Prostate gland (tissue), 2 donors: ENCODE measurements around the gene TOR1A. TPM values are rescaled to one million over a fixed set of nuclear protein-coding genes. Genes with fewer than 3 reads are reported as not detected.

ENCODE experiments used
- DNase-seq: peaks from one replicate; pipeline ENCODE4 v3.0.0-alpha.2; 2019; ENCODE audit warnings: low spot score
- H3K27ac ChIP-seq, 2 donors: fragments of 200-600 bp; sonication (generic); 2 replicates each; pipeline ENCODE4 v1.5.1; 2017 to 2019
- H3K27me3 ChIP-seq: fragments of 200-600 bp; sonication (generic); replicated peaks from 2 replicates; pipeline ENCODE4 v1.5.1; 2019; ENCODE audit not compliant: insufficient read depth
- H3K36me3 ChIP-seq, 2 donors: fragments of 200-600 bp; sonication (generic); 1 replicate in 1 of 2; 2 replicates in 1 of 2; pipeline versions ENCODE4 v1.5.1 to v1.8.1; 2017 to 2019
- H3K4me1 ChIP-seq: fragments of 200-600 bp; sonication (generic); replicated peaks from 2 replicates; pipeline ENCODE4 v1.5.1; 2019
- H3K4me3 ChIP-seq, 2 donors: fragments of 200-600 bp; sonication (generic); 2 replicates each; pipeline ENCODE4 v1.5.1; 2017 to 2019
- H3K9me3 ChIP-seq: fragments of 200-600 bp; sonication (generic); 2 replicates; pipeline ENCODE4 v1.5.1; 2017
- CTCF ChIP-seq, 4 experiments: fragments of 200-600 bp in 2 of 4; fragments of 450-650 bp in 2 of 4; sonication (generic) in 2 of 4; IDR thresholded peaks; 1 replicate in 3 of 4; 2 replicates in 1 of 4; pipeline ENCODE4 v1.5.1; 2016 to 2019; ENCODE audit warnings: antibody characterized with exemption in 4 of 4, mild to moderate bottlenecking in 2 of 4, moderate library complexity in 2 of 4
- POLR2A ChIP-seq: fragments of 450-650 bp; IDR thresholded peaks from one replicate; pipeline ENCODE4 v1.6.1; 2016; ENCODE audit warnings: antibody characterized with exemption, mild to moderate bottlenecking
- POLR2AphosphoS5 ChIP-seq: sonication (generic); formaldehyde crosslinking; IDR thresholded peaks from one replicate; pipeline ENCODE4 v1.6.1; 2017; ENCODE audit warnings: antibody characterized with exemption
- WGBS: methylation state at CpG from one replicate; pipeline ENCODE4 v1.1.5; 2018; 5-methylcytosine and 5-hydroxymethylcytosine counted together
- intact Hi-C: fragments of 100-400 bp; cut with DNase I; formaldehyde crosslinking; loops from one replicate; pipeline ENCODE4 v1.14.2; 2022
- total RNA-seq, 2 donors: library from RNA; depleted of rRNA; stranded (reverse); fragments of >200 nt; gene quantifications; one replicate each; pipeline ENCODE4 v1.1.0, GENCODE V29; 2016

The TOR1A gene
- total RNA-seq, 2 donors from 2014 or later: 37.1 to 41.2 TPM

- intact Hi-C loops: no loop called here
Measured at GRCh38 chr9:129868023-129868871, 44.3 kb upstream of the TOR1A start.

GRCh38 chr9:129867136-129868022 is 43.4 kb upstream of the TOR1A start:
- Histone ChIP-seq H3K4me3 (no peak overlapping the region), H3K4me1 (no peaks in the 10 kb centered on the region), H3K36me3 (peaks cover 0 to 7% of the 10 kb centered on the region in 2 donors), H3K27me3 (no peaks in the 10 kb centered on the region), H3K9me3 (no peaks in the 10 kb centered on the region), H3K27ac (no peak overlapping the region)
- DNase-seq: no peak
- WGBS: 83% methylated on average over 15 of the region's 17 CpGs
- TF ChIP-seq CTCF (IDR thresholded peaks at IDR 0.05): no peak
- intact Hi-C loops: no loop called here

More at GRCh38 chr9:129868023-129868871, 44.3 kb upstream of the TOR1A start:
- no peaks in the 10 kb centered on the region for H3K9me3 ChIP-seq
- H3K27me3 ChIP-seq: no peaks in the 10 kb centered on the region
- TF ChIP-seq POLR2A: no peak
- TF ChIP-seq POLR2AphosphoS5: no peak
- no peak for TF ChIP-seq CTCF (IDR thresholded peaks at IDR 0.05)
- H3K4me1 ChIP-seq: no peaks in the 10 kb centered on the region
- 87% methylated on average over 36 of the region's 48 CpGs for WGBS
- DNase-seq: no peak
- no peak overlapping the region for H3K4me3 ChIP-seq
- H3K36me3 ChIP-seq: peaks cover 0 to 3% of the 10 kb centered on the region in 2 donors
- H3K27ac ChIP-seq: no peak overlapping the region

- WGBS: 69% methylated on average over 17 of the region's 17 CpGs
- peaks cover 0 to 9% of the 10 kb centered on the region in 2 donors for H3K36me3 ChIP-seq
Measured at GRCh38 chr9:129866394-129867135, 42.6 kb upstream of the TOR1A start.

More at GRCh38 chr9:129866394-129867135, 42.6 kb upstream of the TOR1A start:
- TF ChIP-seq CTCF (IDR thresholded peaks at IDR 0.05): no peak
- TF ChIP-seq POLR2AphosphoS5: no peak
- TF ChIP-seq POLR2A: no peak
- intact Hi-C loops: no loop called here
- Histone ChIP-seq H3K27me3 (no peaks in the 10 kb centered on the region), H3K27ac (no peak overlapping the region), H3K9me3 (no peaks in the 10 kb centered on the region), H3K4me3 (no peak overlapping the region), H3K4me1 (no peaks in the 10 kb centered on the region)
- DNase-seq: no peak
